ENCODE data around the gene RFLNA. TPM values are rescaled to one million over a fixed set of nuclear protein-coding genes. Genes with fewer than 3 reads are reported as not detected.

The RFLNA gene
- total RNA-seq, 1 experiment from 2014 or later = 1.1 TPM

DNA sequence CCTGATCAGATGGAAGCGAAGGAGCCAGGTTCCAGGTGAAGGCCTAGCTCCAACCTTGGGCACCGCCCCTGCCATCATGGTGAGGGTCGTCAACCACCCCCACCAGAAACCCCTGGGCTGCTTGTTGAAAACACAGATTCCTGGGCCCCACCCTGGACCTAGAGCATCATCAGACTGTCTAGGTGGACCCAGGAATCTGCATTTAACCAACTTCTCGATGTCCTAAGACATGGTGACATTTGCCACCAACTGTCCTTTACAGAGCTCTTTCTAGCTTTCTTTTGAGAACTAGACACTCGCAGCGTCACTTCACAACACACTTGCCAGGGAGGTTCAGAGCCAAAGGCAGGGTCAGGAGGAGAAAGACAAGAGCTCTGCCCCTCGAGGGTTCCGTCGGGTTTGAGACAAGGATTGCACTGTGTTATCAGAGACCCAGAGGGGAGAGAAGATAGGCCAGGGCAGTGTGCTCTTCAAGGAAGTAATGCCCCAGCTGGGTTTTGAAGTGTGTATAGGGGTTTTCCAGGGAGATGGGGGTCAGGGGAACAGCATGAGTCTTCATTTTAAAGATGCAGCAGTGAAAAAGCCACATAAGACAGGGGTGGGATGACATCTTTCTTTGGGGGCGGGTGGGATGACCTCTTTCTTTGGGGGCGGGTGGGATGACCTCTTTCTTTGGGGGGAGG lies 24.6 kb downstream of the RFLNA start:
- TF ChIP-seq CTCF (conservative IDR thresholded peaks at IDR 0.05; ENCODE audit: low read depth, low read length) (no peak), EZH2 (IDR thresholded peaks at IDR 0.05; ENCODE audit: borderline replicate concordance, low read depth, low read length, poor library complexity, severe bottlenecking) (no peak)
- ChIA-PET POLR2A (ENCODE audit: low non-redundant PET) (no interaction called here), CTCF (no interaction called here)
- BruUV-seq (replicated peaks) = no TSS peak
- Histone ChIP-seq H3K36me3 (ENCODE audit: insufficient read depth, low read length, poor library complexity, severe bottlenecking) (peaks cover 16% of the 10 kb centered on the region), H3K4me3 (ENCODE audit: low read depth, low read length, poor library complexity, severe bottlenecking) (no peak overlapping the region), H3K27ac (ENCODE audit: low read depth, low read length, poor library complexity, severe bottlenecking) (no peak overlapping the region), H3K4me1 (ENCODE audit: insufficient read depth, low read length, poor library complexity, severe bottlenecking) (no peaks in the 10 kb centered on the region), H3K9me3 (ENCODE audit: low read depth, low read length, poor library complexity, severe bottlenecking) (peaks cover 11% of the 10 kb centered on the region), H3K27me3 (replicated peaks; ENCODE audit: insufficient read depth, low read depth, low read length, poor library complexity) (no peaks in the 10 kb centered on the region)
- intact Hi-C loops (cut with micrococcal nuclease; ENCODE audit: unreplicated experiment) = loop anchor here (5.0 kb wide), 1 partner anchor 148 kb away; no protein-coding TSS in a partner anchor
- DNase-seq (ENCODE audit: low spot score) = no peak

DNA sequence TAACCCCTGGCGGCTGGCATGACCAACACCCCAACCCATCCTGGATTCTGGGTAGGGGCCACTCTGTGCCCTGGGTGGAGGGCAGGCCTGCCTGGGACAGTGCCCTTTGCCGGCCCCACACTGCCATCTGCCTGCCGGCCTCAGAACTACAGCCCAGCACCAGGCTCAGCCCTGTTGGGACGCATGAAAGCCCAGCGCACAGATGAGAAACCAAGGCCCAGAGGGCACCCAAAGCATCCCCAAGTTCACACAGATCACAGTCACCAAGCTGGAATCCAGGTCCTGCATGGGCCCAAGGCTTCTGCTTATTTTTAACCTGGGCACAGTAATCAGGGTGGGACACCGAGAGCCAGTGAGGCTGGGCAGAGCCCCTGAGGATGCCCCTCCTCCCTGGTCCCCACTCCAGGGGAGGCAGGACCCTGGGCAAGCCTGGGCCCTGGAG lies 26.2 kb downstream of the RFLNA start:
- ChIA-PET CTCF (no interaction called here), POLR2A (ENCODE audit: low non-redundant PET) (no interaction called here)
- peaks cover 16% of the 10 kb centered on the region for H3K9me3 ChIP-seq (ENCODE audit: low read depth, low read length, poor library complexity, severe bottlenecking)
- no TSS peak for BruUV-seq (replicated peaks)
- peak; percentile 56 for DNase-seq (ENCODE audit: low spot score)
- H3K4me3 ChIP-seq (ENCODE audit: low read depth, low read length, poor library complexity, severe bottlenecking) = no peak overlapping the region
- intact Hi-C loops (cut with micrococcal nuclease; ENCODE audit: unreplicated experiment) = loop anchor here (1.0 to 5.0 kb wide), 3 partner anchors 146 to 284 kb away; no protein-coding TSS in a partner anchor
- no peaks in the 10 kb centered on the region for H3K27me3 ChIP-seq (replicated peaks; ENCODE audit: insufficient read depth, low read depth, low read length, poor library complexity)
- TF ChIP-seq EZH2 (IDR thresholded peaks at IDR 0.05; ENCODE audit: borderline replicate concordance, low read depth, low read length, poor library complexity, severe bottlenecking) = no peak
- peak; percentile 86 for TF ChIP-seq CTCF (conservative IDR thresholded peaks at IDR 0.05; ENCODE audit: low read depth, low read length)
- peaks cover 30% of the 10 kb centered on the region for H3K36me3 ChIP-seq (ENCODE audit: insufficient read depth, low read length, poor library complexity, severe bottlenecking)
- H3K4me1 ChIP-seq (ENCODE audit: insufficient read depth, low read length, poor library complexity, severe bottlenecking) = no peaks in the 10 kb centered on the region
- no peak overlapping the region for H3K27ac ChIP-seq (ENCODE audit: low read depth, low read length, poor library complexity, severe bottlenecking)

DNA sequence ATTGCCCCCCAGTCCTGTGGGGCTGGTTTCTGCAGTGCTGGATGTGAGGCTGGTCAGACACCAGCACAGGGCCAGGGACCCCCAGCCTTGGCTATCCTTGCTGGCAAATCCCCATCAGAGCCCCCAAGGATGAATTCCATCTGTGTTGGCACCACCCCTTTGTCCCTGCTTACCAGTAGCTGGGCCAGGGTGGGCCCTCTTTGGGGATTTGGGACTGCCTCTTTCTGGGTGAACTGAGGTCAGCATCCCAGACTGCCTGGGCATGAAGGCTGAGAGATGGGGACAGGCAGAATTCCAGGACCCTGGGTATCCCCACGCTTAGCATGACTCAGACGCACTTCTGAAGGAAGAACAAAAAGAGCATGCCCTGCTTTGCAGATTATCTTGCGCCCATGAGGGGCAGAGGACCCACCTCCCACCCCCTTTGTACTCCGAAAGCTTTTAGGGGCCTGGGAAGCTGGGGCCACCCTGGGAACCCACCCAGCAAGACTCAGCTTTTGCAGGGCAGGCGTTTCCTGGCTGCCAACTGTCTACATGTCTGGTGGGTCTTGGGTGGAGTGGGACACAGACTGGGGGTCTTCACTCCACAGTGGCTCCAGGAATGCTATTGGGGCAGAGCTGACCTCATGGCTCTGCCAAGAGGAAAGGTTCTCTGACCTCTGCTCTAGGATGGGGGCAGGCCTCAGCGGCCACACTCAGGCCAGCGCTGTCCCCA lies 26.8 kb downstream of the RFLNA start:
- TF ChIP-seq CTCF (conservative IDR thresholded peaks at IDR 0.05; ENCODE audit: low read depth, low read length) (no peak), EZH2 (IDR thresholded peaks at IDR 0.05; ENCODE audit: borderline replicate concordance, low read depth, low read length, poor library complexity, severe bottlenecking) (no peak)
- POLR2A ChIA-PET (ENCODE audit: low non-redundant PET) = no interaction called here

More for the DNA sequence above, 26.8 kb downstream of the RFLNA start:
- Histone ChIP-seq H3K4me3 (ENCODE audit: low read depth, low read length, poor library complexity, severe bottlenecking) (no peak overlapping the region), H3K4me1 (ENCODE audit: insufficient read depth, low read length, poor library complexity, severe bottlenecking) (no peaks in the 10 kb centered on the region), H3K36me3 (ENCODE audit: insufficient read depth, low read length, poor library complexity, severe bottlenecking) (peaks cover 36% of the 10 kb centered on the region), H3K9me3 (ENCODE audit: low read depth, low read length, poor library complexity, severe bottlenecking) (peaks cover 16% of the 10 kb centered on the region), H3K27me3 (replicated peaks; ENCODE audit: insufficient read depth, low read depth, low read length, poor library complexity) (no peaks in the 10 kb centered on the region), H3K27ac (ENCODE audit: low read depth, low read length, poor library complexity, severe bottlenecking) (no peak overlapping the region)
- DNase-seq (ENCODE audit: low spot score) = no peak
- CTCF ChIA-PET = no interaction called here
- intact Hi-C loops (cut with micrococcal nuclease; ENCODE audit: unreplicated experiment) = loop anchor here (1.0 to 5.0 kb wide), 3 partner anchors 146 to 284 kb away; no protein-coding TSS in a partner anchor
- no TSS peak for BruUV-seq (replicated peaks)

All from A673 (cell line).